GM12872 (cell line): ENCODE data around the gene TRPM4.

Source experiments
- TF ChIP-seq, protein P1 (sequence below): IDR thresholded peaks from 3 replicates; pipeline ENCODE4 v1.5.1; 2011; ENCODE audit warnings: low read depth, mild to moderate bottlenecking, low read length, moderate library complexity; ENCODE audit not compliant: insufficient read depth

Gene TRPM4

DNA sequence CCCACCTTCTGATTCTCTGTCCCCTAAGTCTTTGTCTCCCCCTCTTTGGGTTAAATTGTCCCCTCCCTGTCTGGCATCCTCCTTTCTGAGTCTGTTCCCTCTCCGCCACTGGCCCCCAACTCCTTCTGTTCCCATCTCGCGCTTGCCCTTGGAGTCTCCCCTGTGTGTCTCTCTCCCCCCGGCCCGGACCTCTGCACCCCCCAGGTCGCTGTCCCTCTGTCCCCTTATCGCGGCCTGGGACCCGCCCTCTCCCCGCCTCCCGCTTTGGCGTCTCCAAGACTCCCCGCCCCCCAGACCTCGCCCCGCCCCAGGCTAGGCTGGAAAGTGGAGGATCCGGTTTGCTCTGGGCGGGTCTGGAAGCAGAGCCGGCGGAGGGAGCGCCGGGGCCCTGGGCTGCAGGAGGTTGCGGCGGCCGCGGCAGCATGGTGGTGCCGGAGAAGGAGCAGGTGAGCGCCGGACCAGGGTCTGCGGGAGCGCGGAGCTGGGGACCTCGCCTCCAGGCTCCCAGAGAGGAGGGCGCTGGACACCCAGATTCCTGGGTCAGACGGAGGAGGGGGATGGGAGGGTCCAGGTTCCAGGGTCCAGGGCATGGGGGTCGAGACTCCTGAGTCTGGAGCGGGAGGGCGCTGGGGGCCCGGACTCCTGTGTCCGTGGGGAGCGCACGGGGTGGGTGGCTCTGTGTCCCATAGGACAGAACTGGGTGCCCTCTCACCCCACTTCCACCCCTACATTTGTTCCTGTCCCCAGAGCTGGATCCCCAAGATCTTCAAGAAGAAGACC is at the start of gene TRPM4:
Gene TRPM4, plus strand, starts transcription at position 348 of the 780 bp plus-strand sequence. Its CDS starts 75 bp downstream, at position 423.
- TF ChIP-seq, protein P1, sequence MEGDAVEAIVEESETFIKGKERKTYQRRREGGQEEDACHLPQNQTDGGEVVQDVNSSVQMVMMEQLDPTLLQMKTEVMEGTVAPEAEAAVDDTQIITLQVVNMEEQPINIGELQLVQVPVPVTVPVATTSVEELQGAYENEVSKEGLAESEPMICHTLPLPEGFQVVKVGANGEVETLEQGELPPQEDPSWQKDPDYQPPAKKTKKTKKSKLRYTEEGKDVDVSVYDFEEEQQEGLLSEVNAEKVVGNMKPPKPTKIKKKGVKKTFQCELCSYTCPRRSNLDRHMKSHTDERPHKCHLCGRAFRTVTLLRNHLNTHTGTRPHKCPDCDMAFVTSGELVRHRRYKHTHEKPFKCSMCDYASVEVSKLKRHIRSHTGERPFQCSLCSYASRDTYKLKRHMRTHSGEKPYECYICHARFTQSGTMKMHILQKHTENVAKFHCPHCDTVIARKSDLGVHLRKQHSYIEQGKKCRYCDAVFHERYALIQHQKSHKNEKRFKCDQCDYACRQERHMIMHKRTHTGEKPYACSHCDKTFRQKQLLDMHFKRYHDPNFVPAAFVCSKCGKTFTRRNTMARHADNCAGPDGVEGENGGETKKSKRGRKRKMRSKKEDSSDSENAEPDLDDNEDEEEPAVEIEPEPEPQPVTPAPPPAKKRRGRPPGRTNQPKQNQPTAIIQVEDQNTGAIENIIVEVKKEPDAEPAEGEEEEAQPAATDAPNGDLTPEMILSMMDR: no peak

DNA sequence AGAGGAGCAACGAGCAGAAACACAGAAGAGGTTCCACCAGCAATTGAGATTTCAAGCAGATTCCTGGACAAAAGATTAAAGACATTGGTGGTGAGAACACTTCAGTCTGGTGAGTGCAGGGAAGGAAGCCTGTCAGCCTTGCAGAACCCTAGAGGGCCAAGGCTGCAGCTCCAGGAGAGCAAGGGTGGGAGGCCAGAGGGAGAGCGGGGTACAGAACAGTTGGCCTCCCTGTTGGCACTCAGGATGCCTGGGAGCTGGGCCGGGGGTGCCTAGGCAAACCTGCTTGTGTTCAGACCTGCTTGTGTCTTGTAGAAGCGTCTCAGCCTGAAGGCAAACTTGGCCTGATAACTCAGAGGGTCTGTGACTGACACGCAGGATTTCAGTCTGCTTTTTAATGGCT is 48.5 kb upstream of the TRPM4 start:
- TF ChIP-seq, protein P1: no peak

DNA sequence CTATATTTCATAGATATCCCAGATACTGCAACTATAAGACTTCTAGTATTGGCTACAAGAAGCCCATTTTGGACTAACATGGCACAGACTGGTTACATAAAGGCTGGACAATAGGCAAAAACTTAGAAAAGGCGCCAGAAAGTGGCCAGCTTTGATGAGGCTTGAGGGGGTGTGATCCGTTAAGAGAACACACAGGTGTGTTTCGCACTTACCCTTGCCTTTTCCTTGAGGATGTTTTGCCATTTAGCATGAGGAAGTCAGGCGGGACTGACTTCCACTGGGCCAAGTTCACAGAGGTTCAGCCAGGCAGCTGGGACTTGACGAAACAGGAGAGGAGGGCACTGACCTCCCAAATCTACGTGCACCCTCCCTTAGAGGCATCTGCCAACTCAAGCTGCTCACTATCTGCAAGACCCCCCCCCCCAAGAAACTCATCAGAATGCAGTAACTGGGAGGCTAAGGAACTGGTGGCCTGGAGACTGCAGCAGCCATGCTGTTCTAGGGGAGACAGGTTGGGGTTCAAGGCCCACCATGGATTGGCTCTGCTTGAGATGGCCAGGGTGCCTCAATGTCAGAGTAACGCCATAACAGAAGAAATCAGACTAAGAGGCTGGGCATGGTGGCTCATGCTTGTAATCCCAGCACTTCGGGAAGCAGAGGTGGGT is 47.9 kb upstream of the TRPM4 start:
- TF ChIP-seq, protein P1: no peak

DNA sequence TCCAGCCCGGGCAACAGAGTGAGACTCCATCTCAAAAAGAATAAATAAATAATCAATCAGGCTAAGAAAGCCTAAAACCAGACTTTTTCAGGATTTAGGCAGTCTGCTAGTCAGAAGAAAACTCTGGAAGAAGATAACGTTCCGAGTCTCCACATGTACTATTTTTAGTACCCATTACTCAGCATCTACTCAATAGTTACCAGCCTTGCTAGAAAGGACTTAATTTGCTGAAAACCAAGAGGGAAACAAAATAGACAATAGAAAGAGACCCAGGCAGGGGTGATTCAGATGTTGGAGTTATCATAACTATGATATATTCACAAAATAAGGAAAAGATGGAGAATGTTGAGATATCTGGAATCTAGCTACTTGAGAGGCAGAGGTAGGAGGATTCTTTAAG is 47.0 kb upstream of the TRPM4 start:
- TF ChIP-seq, protein P1: no peak

DNA sequence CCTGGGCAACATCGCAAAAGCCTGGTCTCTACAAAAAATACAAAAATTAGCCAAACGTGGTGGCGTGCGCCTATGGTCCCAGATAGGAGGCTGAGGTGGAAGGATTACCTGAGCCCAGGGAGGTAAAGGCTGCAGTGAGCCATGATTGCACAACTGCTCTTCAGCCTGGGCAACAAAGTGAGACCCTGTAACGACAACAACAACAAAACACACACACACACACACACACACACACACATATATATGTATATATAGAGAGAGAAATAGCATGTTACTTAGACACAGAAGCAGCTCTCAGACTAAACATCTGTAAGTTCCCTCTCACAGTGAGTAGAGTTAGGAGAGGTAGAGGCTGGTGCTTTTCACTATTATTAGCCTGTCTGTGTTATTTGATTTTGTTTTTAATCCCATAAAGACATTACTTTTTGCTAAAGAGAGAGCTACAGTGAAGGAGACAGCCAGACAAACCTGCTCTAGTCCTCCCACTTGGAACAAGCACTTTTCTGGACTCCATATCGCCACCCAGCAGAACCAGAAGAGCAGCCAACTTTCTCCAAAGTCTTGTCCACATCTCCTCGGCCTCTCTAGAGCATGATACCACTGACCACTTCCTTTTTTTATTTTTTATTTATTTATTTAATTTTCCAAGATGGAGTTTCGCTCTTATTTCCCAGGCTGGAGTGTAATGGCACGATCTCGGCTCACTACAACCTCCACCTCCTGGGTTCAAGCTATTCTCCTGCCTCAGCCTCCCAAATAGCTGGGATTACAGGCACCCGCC is 46.2 kb upstream of the TRPM4 start:
- TF ChIP-seq, protein P1: no peak

DNA sequence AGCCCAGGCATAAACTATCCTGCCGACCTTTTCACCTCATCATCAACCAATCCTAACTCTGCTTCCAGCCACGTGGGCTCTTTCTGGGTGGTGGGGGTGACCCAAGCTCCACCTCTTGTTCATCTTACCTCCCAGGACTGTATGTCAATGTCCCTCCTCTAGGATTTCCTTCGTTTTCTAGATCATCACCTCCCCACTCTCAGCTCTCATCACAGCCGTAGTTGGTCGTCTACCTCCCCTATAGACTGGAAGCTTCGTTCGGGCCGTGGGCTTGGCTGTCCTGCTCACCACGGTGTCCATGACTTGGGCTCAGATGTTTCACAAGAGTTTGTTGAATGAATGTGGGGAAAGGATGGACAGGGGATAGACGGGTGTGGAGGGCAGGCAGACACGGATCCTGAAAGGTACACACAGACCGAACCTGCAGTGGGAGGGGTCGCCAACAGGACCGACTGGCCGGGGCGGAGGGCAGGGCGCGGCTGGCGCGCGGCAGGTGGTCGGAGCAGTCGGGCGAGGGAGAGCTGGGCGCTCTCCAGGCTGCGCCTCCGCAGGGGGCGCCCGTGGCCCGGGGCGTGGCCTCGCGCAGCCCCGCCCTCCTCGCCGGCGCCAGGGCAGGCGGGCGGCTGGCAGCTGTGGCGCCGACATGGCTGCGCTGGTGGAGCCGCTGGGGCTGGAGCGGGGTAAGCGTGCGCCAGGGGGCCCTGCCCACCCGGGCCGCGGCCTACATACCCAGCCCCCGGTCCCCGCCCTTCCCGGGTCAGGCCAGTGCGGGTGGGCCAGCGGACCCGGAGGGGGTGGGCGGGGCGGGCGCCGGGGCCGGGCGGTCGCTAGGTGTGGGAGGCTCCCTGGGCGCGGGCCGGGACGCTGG is 43.6 kb upstream of the TRPM4 start, which contains the start of gene LIN7B:
Gene LIN7B, plus strand, starts transcription at position 609 of the 868 bp plus-strand sequence. Its CDS starts 35 bp downstream, at position 644.
- TF ChIP-seq, protein P1: peak; percentile 63
